Right cardiac atrium (tissue), 5 donors: ENCODE data around the gene IRF2BPL. TPM values are rescaled to one million over a fixed set of nuclear protein-coding genes. Genes with fewer than 3 reads are reported as not detected.

ENCODE experiments used
- ATAC-seq, 2 donors: fragments of 200-7000 bp; cut with Tn5 transposase; one replicate each; pipeline versions ENCODE4 v1.8.0 to v1.9.1; 2020; ENCODE audit warnings: moderate library complexity in 2 of 2, mild to moderate bottlenecking in 1 of 2
- DNase-seq, 3 donors: peaks; one replicate each; pipeline ENCODE4 v3.0.0-alpha.2; 2020
- H3K27ac ChIP-seq: one replicate; pipeline ENCODE4 v1.5.1; 2013; ENCODE audit warnings: mild to moderate bottlenecking, low read length, control low read depth, moderate library complexity
- H3K27me3 ChIP-seq: one replicate; pipeline ENCODE4 v1.6.1; 2013; ENCODE audit not compliant: control insufficient read depth, insufficient read depth
- H3K4me1 ChIP-seq: one replicate; pipeline ENCODE4 v1.6.1; 2013; ENCODE audit warnings: low read length; ENCODE audit not compliant: control insufficient read depth, insufficient read depth
- H3K4me3 ChIP-seq: one replicate; pipeline ENCODE4 v1.5.1; 2013; ENCODE audit warnings: low read length, control low read depth
- H3K9me3 ChIP-seq: one replicate; pipeline ENCODE4 v1.6.1; 2013; ENCODE audit warnings: low read length; ENCODE audit not compliant: control insufficient read depth
- WGBS: extraction: QIAGEN DNeasy Blood & Tissue Kit; methylation state at CpG from one replicate; pipeline ENCODE4 v1.1.7; 2013; 5-methylcytosine and 5-hydroxymethylcytosine counted together
- intact Hi-C, 4 donors: fragments of 100-400 bp; cut with DNase I; formaldehyde crosslinking; loops; one replicate each; pipeline versions ENCODE4 v1.11.0 to v1.14.0; 2022 to 2023
- polyA plus RNA-seq: library from polyadenylated mRNA; stranded (reverse); fragments of 200-250 nt; gene quantifications from one replicate; pipeline ENCODE4 v1.2.3, GENCODE V29; 2013
- total RNA-seq, 4 donors: library from RNA; stranded (reverse); fragmentation: NEBNext Ultra II Directional; extraction: Animal tissue kit (Norgen Biotek cat#: 25700); gene quantifications; one replicate each; pipeline ENCODE4 v1.2.1, GENCODE V29; 2021
- donor health status: healthy with polysubstance abuse.
- donor health status: DM: no; HTN: yes; CAD: no.
- donor health status: DM: no; HTN: no; CAD: no.
- donor health status: DM: no; HTN: yes; CAD: no; lungs with severe emphysema.
- donor health status: DM: yes; HTN: yes; CAD: no.

Gene IRF2BPL
- total and polyA plus RNA-seq, 5 donors: 22.0 to 61.2 (median 49.2) TPM

DNA sequence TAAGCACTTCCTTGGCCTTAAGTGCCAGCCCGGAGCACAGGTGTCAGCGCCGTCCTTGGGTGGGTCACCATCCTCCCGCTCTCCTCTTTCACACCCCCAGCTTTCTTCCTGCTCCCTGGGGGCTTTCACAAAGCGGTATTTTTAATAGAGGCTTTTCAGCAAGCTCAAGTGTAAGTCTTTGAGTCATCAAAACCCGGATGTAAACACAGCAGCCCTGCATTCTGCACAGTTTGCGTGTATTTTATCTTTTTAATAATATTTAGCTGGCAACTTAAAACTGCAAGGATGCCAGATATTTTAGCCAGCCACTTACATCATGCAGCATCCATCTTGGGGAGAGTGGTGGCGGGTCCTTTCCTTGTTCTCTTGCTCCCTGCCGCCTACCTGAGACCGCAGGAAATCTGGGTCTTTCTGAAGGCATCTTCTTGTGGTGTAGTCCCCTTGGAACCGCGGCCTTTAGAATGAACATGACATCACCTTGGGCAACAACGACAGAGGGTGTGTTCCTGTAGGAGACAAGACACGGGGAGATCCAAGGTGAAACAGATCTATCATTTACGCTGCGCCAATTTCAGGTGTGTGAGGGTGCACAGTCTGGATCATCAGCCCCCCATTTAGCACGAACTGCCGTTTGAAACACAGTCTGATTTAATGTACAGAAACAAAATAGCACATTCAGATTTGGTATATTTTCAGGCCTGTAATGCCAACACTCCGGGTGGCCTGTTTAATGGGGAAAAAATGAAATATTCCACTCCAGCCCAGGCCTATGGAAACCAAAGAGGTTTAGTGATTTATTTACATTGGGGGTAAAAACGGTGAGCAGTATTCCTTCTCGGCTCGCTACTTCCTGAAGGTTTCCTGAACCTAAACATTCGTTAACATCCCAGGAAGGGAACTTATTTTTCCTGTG, 12.5 kb upstream of the IRF2BPL start:
- Histone ChIP-seq H3K4me1 (peaks cover 44% of the 10 kb centered on the region), H3K9me3 (no peaks in the 10 kb centered on the region), H3K4me3 (peak overlapping the region; percentile 32), H3K27me3 (no peaks in the 10 kb centered on the region), H3K27ac (peak overlapping the region; percentile 100)
- ATAC-seq (peak; percentile 2 to 22), DNase-seq (peak in 1 of 3 donors; percentile 41)
- 20% methylated on average over 23 of the region's 23 CpGs for WGBS
- intact Hi-C loops: no loop called here

DNA sequence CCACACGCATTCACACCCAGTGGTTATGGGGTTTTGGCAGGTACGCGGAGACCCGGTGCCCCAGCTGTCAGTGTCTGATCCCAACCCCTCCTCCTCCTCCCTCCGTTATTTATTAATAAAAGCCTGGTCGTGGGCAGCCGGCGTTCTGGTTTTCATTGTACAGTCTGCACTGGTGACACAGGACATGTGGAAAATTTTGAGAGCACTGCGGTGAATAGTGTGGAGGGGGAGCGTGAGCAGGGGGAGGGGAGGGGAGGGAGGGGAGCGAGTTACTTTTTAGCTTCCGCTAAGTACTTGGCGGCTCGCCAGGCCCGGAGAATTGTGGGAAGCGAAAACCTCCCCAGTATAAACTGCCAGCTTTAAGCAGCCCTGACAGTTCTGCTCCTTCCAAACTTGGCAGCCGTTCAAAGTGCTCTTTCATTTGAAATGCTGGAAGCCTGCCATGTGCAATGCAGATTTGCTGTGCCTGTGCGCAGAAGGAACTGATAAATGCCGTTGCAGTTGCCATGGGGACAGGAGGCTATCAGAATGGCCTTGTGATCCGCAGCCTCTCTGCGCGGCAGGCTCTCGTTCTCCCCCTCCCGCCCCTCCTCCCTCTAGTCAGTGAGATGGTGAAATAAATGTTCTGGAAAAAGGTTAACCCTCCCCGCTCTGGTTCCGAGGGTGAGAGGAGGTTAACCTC, 11.7 kb upstream of the IRF2BPL start:
- DNase-seq: peak; percentile 100
- Histone ChIP-seq H3K27ac (peak overlapping the region; percentile 100), H3K4me1 (peaks cover 39% of the 10 kb centered on the region), H3K9me3 (no peaks in the 10 kb centered on the region), H3K27me3 (no peaks in the 10 kb centered on the region), H3K4me3 (peak overlapping the region; percentile 32)
- peak; percentile 92 to 93 for ATAC-seq
- under 1% methylated on average over 26 of the region's 26 CpGs for WGBS
- intact Hi-C loops: no loop called here

DNA sequence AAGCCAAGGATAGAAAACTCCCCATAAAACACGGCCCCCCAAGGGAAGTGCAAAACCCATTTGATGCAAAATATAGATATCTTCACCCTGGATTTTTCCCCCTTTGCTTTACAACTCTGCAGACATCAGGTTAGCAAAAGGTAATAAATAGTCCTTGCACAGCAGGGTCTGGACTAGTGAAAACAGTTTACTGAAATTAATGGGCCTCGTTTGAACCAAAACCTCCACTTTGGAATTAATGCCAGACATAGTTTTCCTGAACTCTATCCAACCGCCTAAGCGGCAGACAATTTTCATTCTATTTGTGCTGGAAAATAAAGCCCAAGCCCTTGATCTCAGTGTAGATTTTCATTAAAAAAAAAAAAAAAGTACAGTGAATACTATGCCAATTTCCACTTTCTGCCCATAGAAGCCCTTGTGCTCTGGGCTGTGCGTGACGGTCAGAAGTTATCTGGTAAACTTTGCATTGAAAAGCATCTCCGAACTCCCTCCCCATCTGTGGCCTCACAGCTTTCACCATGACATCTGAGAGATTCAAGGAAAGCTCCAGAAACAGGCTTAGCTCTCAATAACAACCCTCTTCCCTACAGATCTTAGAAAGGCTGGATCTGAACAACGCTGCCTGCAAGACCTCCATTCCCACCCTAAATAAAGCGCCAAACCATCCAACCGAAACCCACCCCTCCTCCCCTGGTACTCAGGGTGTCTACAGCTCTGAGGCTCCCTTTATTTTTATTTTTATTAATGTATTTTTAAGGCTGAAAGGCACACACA, 11.0 kb upstream of the IRF2BPL start:
- no peak for ATAC-seq
- peak overlapping the region; percentile 31 for H3K4me3 ChIP-seq
- WGBS: 11% methylated on average over 10 of the region's 10 CpGs

DNA sequence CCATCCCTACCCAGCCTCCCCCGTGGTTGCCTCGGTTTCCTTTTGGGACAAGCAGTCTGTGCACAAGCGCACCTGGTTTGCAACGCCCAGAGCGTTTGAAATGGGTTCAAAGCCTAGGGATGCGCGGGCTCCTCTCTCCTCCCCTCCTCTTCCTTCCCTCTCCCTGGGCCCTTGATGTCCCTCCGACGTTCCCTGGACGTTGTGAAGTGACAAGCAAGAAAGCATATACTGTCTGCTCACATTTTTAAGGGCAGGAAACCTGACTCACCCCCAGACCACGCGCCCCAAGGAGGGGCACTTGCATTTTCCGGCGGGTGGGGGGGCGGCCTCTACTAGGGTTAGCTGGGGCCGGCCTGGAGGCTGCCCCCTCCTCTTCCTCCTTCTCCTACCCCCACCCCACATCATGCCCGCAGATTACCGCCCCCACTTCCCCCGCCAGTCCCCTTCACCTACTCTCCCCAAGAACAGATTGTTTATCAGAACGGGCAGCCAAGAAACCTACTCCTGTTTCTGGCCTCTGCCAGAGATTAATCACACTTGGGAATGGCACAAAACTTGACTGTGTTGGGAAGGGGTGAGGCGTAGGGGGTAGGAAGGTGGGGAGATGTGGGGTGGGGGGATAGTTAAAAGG, 9.5 kb upstream of the IRF2BPL start:
- H3K9me3 ChIP-seq: no peaks in the 10 kb centered on the region
- DNase-seq (peak in 1 of 3 donors; percentile 66), ATAC-seq (no peak)
- 32% methylated on average over 21 of the region's 21 CpGs for WGBS
- H3K27ac ChIP-seq: peak overlapping the region; percentile 21
- intact Hi-C loops: no loop called here
- no peak overlapping the region for H3K4me3 ChIP-seq
- H3K27me3 ChIP-seq: no peaks in the 10 kb centered on the region
- H3K4me1 ChIP-seq: peaks cover 25% of the 10 kb centered on the region

More for the DNA sequence above, 11.0 kb upstream of the IRF2BPL start:
- Histone ChIP-seq H3K9me3 (no peaks in the 10 kb centered on the region), H3K27me3 (no peaks in the 10 kb centered on the region), H3K4me1 (peaks cover 36% of the 10 kb centered on the region), H3K27ac (peak overlapping the region; percentile 98)
- DNase-seq: no peak
- intact Hi-C loops: no loop called here

DNA sequence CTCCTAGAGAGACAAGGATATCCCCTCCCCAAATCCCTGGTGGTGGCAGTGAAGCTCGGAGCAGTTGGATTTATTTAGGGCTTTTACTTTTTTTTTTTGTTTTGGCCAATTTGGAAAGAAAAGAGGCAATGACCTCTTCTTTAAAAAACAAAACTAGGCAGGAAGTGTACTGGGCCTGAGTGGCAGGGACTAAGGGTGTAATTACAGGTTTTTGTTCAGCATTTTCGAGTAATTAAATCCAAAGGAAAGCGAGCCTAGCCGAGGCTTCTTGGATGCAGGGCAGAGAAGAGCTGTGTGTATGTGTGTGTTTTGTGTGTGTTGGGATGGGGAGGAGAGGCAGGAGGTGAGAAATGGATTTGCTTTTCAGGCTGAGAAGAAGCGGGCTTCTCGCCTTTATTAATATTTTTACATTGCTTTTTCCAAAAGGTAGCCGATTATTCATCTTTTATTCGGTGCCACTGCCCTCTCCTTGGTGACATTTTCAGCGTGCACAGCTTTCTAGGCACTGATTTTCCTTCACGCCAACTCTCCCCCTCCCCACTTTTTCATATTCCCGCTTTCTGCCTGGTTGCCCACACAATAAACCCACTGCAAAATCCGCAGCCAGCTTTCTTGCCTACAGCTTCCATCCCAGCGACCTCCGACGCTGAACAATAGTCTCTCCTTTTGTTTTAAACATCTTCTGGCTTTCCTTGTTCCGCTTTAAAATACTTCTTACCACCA, 8.9 kb upstream of the IRF2BPL start:
- no peak overlapping the region for H3K4me3 ChIP-seq
- H3K27ac ChIP-seq: peak overlapping the region; percentile 61
- intact Hi-C loops: no loop called here
- H3K9me3 ChIP-seq: no peaks in the 10 kb centered on the region
- H3K4me1 ChIP-seq: peaks cover 26% of the 10 kb centered on the region
- 63% methylated on average over 16 of the region's 16 CpGs for WGBS
- ATAC-seq (no peak), DNase-seq (no peak)
- H3K27me3 ChIP-seq: no peaks in the 10 kb centered on the region

DNA sequence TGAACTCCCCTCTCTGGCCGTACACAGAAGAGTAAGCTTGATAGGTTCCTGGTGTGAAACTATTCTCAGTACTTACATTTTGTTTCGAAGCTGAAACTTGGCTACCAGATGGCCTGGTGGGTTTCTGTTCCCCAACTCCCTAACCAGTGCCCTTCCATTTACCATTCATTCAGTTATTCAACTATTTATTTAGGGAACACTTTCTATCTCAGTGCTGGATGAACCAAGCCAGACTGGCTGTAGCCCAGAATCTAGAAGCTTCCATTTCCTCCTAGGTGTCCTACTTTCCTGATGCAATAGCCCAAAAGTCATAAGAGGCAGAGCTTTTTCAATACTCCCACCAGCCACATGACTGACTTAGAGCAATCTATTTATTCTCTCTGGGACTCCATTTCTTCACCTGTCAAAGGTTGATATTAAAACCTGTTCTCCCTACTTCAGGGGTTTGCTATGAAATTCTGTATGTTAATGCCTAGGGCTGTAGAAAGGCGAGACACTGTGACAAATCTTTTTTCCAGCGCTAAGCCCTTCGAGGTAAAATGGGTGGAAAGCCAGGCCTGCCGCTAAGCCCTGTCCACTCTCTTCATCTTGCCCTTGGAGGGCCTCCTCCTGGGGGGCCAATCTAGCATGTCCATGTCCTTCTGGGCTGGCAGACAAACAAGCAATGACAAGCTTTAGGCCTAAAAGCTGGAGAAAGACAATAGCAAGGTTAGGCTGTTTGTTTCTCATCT, 8.1 kb upstream of the IRF2BPL start:
- ATAC-seq: no peak
- H3K4me1 ChIP-seq: peaks cover 23% of the 10 kb centered on the region
- H3K4me3 ChIP-seq: no peak overlapping the region
- H3K27me3 ChIP-seq: no peaks in the 10 kb centered on the region
- no peak for DNase-seq
- no peaks in the 10 kb centered on the region for H3K9me3 ChIP-seq
- H3K27ac ChIP-seq: peak overlapping the region; percentile 61
- intact Hi-C loops: no loop called here
- 66% methylated on average over 6 of the region's 6 CpGs for WGBS

DNA sequence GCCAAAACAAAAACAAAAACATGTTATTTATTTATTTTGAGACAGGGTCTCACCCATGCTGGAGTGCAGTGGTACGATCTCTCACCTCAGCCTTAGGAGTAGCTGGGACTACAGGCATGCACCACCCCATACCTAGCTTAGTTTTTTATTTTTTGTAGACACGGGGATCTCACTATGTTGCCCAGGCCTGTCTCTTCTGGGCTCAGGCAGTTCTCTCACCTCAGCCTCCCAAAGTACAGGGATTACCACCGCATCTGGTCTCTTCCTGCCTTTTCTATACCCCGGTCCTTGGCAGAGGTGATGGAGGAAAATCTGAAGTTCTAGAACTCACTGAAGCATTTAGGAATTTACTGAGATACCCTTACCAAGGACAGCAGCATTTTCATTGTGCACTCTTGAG, 6.8 kb upstream of the IRF2BPL start:
- no peaks in the 10 kb centered on the region for H3K27me3 ChIP-seq
- H3K27ac ChIP-seq: peak overlapping the region; percentile 8
- no peak overlapping the region for H3K4me3 ChIP-seq
- intact Hi-C loops: no loop called here
- DNase-seq: no peak
- H3K9me3 ChIP-seq: no peaks in the 10 kb centered on the region
- peaks cover 19% of the 10 kb centered on the region for H3K4me1 ChIP-seq
- no peak for ATAC-seq
- 91% methylated on average over 4 of the region's 4 CpGs for WGBS

DNA sequence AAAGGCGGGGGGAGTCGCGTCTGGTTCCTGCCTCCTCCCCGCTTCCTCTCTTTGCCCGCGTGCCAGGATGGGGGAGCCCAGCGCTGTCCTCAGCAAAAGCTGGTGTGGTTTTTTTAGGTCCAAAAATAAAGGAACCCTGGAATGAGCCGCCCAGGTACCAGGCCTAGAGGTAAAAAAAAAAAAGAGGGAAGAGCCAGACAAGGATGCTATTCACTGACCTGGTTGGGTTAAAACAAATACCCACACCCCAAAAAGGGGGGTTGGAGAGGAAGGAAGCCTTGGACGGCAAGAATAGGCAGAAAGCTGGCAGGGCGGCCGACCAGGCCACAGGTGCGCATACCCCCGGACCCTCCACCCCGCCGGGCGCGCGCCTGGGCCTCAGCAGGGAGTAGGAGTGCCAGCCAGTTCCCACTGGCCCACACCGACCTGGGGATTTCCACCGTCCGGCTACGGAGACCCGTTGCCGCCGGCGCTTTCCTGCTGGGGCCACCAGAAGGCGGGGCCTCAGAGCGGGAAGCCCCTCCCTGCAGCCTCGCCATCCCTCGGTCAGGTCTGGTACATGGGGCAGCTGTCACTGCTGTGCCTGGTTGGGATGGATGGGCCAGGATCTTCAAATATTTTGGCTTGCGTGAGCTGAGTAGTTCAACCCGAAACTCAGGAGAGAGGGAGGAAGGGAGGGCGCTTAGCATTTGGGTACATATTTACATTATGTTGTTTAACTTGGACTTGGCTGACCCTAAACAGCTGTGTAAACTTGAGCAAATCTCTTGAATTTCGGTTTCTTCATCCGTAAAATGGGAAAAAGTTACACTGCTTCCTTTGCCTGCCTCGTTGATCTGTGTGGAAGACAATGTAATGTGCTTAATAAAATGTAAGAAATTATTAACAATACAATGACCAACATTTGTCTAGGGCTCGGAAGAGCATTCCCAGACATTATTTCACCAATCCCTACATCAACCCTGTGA, 5.4 kb upstream of the IRF2BPL start:
- WGBS: 3% methylated on average over 37 of the region's 37 CpGs
- ATAC-seq (peak; percentile 79 to 80), DNase-seq (peak; percentile 88 to 95 (median 94))
- no peaks in the 10 kb centered on the region for H3K9me3 ChIP-seq
- H3K27ac ChIP-seq: peak overlapping the region; percentile 96
- H3K4me1 ChIP-seq: peaks cover 18% of the 10 kb centered on the region
- peak overlapping the region; percentile 41 for H3K4me3 ChIP-seq
- no peaks in the 10 kb centered on the region for H3K27me3 ChIP-seq
- intact Hi-C loops: no loop called here
